ENCODE measurements around the gene ACHE.

Gene ACHE

DNA sequence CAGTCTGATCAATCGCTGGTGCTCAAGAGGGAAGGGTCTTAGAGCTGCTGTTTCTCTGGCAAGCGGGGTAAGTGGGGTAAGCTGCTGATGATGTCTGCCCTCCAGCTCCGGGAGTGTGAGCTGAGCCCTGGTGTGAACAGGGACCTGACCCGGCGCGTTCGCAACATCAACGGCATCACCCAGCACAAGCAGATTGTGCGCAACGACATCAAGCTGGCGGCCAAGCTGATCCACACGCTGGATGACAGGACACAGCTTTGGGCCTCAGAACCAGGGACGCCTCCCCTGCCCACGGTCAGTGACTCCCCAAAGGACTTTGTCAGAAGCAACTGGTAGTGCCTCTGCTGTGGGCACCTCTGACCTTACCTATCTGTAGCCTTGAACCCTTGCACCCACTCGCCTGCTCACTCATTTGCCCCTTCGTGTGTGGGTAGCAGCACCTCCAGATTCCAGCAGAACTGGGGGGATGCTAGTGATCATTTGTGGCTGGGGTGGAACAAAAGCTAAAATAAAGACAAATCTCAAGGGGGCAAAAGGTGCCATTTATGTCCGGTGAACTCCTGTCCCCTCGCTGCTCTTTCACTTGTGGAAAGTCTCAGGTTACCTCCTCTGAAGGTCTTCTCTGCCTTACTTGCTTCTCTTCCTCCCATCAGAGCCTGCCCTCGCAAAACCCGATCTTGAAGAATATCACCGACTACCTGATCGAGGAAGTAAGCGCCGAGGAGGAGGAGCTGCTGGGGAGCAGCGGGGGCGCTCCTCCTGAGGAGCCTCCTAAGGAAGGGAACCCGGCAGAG, 9.3 kb downstream of the ACHE start:
- DNase-seq (ENCODE audit: insufficient read length, low spot score) (no peak), FAIRE-seq (no peak)
- TF ChIP-seq, protein P1, sequence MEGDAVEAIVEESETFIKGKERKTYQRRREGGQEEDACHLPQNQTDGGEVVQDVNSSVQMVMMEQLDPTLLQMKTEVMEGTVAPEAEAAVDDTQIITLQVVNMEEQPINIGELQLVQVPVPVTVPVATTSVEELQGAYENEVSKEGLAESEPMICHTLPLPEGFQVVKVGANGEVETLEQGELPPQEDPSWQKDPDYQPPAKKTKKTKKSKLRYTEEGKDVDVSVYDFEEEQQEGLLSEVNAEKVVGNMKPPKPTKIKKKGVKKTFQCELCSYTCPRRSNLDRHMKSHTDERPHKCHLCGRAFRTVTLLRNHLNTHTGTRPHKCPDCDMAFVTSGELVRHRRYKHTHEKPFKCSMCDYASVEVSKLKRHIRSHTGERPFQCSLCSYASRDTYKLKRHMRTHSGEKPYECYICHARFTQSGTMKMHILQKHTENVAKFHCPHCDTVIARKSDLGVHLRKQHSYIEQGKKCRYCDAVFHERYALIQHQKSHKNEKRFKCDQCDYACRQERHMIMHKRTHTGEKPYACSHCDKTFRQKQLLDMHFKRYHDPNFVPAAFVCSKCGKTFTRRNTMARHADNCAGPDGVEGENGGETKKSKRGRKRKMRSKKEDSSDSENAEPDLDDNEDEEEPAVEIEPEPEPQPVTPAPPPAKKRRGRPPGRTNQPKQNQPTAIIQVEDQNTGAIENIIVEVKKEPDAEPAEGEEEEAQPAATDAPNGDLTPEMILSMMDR (IDR thresholded peaks at IDR 0.05; ENCODE audit: insufficient read depth, missing control alignments), result no peak

DNA sequence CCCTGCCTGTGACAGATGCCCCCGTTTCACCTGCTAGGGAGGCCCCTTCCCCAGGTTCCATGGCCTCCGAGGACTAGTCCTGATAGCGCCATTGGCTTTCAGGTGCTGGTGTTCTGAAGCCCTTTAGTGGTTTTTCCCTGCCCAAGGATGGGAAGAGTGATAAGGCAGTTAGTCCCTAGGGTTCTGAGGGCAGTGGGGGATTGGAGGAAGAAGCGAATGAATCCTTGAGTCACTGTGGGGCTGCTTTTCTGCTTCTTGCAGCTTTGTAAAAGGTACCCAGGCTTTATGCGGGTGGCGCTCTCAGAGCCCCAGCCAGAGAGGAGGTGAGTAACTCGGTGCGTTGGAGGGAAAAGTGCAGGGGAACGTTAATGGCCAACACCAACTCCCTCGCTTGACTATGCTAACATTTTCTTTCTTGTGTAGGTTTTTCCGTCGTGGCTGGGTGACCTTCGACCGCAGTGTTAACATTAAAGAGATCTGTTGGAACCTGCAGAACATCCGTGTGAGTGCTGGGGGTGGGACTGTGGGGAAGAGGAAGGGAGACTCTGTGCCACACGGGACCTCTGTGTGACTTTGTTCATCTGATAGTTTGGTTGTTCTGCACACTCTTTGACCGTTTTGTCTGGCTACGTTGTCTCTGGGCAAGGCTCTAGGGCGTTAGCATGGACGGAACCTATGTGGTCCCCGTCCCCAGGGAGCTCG, 10.1 kb downstream of the ACHE start:
- FAIRE-seq (no peak), DNase-seq (ENCODE audit: insufficient read length, low spot score) (no peak)
- TF ChIP-seq, protein P1 (IDR thresholded peaks at IDR 0.05; ENCODE audit: insufficient read depth, missing control alignments), result no peak

DNA sequence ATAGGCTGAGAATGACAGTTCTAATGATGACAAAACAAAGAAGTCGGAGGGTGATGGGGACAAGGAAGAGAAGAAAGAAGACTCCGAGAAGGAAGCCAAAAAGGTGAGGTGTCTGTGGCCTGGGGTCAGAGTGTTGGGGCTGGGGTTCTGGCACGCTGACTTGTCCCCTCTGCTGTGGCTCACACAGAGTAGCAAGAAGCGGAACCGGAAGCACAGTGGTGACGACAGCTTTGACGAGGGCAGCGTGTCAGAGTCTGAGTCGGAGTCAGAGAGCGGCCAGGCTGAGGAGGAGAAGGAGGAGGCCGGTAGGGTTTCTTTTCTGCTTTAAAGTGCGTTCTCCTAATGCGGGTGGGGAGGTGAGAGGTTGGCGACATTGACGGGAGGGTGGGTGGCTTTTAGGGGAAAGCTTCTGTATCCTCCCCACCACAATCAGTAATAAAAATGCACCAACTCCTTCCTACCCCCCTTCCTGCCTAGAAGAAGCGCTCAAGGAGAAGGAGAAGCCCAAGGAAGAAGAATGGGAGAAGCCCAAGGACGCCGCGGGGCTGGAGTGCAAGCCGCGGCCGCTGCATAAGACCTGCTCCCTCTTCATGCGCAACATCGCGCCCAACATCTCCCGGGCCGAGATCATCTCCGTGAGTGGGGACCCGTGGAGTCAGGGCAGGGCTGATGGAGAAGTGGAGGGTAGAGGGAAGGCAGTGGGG, 10.8 kb downstream of the ACHE start:
- FAIRE-seq, result no peak
- TF ChIP-seq, protein P1 (IDR thresholded peaks at IDR 0.05; ENCODE audit: insufficient read depth, missing control alignments), result no peak
- no peak for DNase-seq (ENCODE audit: insufficient read length, low spot score)

DNA sequence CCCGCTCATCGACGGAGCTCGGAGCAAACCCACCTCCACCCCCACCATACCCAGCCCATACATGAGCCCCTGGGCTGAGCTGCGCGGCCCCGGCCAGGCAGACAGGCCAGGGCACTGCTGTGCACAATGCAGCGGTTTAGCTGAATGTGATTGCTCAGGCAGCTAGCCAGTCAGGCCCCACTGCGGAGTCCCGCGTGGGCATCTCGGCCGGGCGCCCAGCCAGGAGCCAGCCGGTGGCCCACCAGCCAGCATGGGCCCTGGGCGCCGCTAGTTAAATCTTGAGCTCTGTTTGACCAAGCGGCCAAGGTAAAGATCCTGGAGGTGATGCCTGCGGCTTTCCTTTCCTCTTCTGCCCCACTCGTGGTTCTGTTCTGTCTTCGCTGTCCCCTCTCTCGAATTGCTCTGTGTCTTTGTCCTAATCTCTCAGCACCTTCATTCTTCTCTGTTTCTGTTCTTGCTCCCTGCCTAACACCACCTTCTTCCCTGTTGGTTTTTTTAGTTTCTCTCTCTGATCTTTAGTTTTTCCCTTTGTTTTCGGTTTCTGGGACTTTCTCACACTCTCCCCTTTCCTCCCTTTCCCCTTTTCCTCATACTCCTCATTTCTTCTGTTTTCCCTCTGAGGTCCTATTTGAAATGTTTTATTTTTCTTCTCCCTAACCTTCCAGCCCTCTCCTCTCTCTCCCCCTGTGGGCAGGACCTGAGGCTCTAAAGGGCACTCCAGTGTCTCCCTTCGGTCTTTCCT, 12.7 kb downstream of the ACHE start:
- no peak for FAIRE-seq
- no peak for DNase-seq (ENCODE audit: insufficient read length, low spot score)
- TF ChIP-seq, protein P1 (IDR thresholded peaks at IDR 0.05; ENCODE audit: insufficient read depth, missing control alignments), result no peak

DNA sequence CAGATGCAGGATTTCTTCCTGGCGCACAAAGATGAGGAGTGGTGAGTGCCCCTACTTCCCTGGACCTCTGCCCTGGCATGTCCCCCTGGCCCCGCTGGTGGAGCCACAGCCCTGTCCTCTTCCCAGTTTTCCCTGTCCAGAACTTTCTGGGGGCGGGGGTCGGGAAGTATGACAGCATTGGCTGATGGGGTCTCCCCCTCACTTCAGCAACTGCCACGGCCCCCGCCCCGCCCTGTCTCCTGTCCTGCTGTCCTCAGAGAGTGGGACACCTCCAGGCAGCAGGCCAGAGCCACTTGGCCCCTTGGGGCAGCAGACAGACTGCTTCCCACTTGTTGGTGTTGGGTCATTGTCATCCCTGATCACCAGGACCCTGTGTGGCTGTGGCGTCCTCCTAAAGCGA, 13.5 kb downstream of the ACHE start:
- DNase-seq (ENCODE audit: insufficient read length, low spot score) (no peak), FAIRE-seq (no peak)
- TF ChIP-seq, protein P1 (IDR thresholded peaks at IDR 0.05; ENCODE audit: insufficient read depth, missing control alignments), result no peak

DNA sequence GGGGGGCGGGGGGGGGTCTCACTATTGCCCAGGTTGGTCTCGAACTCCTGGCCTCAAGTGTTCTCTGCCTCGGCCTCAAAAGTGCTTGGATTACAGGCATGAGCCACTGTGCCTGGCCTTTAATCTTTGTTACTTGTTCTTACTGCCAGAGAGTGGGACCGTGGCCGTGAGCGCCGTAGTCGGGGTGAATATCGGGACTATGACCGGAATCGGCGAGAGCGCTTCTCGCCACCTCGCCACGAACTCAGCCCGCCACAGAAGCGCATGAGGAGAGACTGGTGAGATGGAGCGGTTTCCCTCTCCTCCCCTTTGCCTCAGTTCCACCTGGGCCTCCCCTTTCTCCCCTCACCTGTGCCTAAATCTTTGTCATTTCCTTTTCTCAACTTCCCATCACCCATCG, 14.6 kb downstream of the ACHE start:
- DNase-seq (ENCODE audit: insufficient read length, low spot score) (no peak), FAIRE-seq (no peak)
- TF ChIP-seq, protein P1 (IDR thresholded peaks at IDR 0.05; ENCODE audit: insufficient read depth, missing control alignments), result no peak

Measured in D721Med (cell line).